ENCODE results near the gene GLT6D1.

The GLT6D1 gene

DNA sequence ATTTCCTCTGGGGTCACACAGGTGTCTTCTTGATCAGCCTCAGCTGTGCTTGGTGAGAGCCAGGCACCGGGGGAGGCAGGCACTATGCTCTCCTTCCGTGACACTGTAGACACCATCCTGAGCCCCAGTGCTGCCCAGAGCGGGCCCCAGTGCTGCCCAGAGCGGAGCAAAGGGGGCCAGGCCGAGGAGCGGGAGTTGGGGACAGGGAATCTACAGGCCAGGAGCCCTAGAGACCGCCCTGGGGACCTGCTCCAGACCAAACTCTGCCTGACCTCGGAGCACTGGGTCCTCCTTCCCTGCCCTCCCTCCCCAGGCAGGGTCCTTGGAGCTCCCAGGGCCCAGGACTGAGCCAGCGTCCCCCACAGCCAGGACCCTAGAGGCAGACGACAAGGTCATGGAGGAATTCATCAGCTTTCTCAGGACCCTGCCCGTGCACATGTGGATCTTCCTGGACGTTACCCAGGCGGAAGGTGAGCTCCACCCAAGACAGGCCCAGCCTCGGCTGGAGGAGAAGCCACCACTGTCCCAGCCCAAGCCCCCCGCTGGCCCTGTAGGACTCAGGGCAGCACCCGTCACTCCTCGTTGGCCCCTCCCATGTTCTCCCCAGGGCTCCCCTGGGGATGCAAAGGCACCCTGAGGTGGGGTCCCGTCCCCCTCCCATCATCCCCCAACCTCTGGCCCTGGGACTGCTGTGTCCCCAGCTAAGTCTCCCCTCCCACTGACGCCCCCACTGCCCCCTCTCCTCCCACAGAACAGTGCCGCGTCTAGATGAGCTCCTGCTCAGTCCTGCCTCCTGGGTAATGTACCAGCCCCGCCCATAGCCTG lies 47.6 kb downstream of the GLT6D1 start:
- H3K4me3 ChIP-seq (ENCODE audit: low read length) = no peak overlapping the region
- no peak for DNase-seq (ENCODE audit: low read depth, low spot score)

DNA sequence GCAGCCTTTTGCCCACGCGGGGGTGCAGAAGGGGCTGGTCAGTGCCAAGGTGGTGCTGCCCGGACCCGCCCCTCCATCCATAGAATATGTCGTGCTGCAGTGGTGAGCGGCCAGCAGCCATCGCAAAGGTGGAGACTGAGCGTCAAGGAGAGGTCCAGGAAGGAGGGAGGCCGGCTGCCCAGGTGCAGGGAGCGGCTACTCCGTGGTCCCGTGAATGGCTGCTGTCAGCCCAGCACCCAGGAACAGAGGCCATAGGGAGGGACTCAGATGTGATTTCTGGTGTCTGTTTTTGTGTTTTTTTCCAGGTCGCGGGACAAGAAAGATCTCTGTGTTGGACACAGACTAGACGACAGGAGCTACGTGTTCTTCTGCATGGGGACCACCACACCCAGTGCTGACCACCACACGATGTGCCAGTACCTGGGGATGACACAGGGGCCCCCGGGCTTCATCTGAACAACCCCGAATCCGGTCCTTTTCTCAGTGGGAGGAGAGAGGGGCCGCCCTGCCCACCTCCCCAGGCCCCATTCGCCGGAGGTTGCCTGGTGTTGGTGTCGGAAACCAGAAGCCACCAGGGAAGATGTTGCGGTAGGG lies 48.8 kb downstream of the GLT6D1 start:
- H3K4me3 ChIP-seq (ENCODE audit: low read length) = no peak overlapping the region
- no peak for DNase-seq (ENCODE audit: low read depth, low spot score)

DNA sequence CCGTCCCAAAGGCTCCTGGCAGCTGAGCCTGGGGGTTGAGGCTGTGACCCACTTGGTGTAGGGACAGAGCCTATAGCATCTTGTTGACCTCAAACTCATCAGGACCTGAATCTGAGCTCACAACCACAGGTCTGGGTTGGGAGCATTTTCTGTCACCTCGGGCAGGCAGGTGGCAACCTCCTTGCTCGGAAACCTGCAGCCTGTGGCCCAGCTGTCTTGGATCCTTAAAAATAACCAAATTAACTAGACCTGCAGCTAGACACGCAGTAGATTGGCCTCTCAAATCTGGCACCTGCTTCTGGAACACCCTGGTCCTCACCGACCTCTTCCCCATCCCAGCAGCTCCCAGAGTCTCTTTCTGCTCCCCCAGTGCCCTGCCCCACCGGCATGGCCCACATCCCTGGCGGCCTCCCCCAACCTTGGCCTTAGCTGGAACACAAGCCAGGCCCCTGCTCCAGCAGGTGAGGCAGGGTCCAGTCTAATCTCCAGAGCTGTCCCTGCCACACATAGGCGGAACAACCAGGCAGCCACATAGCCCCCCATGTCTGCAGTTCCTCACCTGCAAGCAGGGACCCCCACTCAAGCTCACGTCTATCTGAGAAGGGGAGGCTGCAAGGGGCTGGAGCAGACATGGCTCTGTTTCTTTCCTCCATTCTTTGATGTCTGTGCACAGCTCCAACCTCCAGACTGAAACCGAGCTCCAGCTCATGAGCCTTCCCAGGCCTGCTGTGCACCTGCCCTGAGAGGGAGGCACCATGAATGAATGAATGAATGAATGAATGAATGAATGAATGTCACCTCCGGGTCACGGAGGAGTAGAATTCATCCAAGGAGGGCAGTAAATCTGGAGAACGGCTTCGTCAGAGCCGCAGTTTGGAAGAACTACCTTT lies 49.5 kb downstream of the GLT6D1 start:
- no peak overlapping the region for H3K4me3 ChIP-seq (ENCODE audit: low read length)
- no peak for DNase-seq (ENCODE audit: low read depth, low spot score)

DNA sequence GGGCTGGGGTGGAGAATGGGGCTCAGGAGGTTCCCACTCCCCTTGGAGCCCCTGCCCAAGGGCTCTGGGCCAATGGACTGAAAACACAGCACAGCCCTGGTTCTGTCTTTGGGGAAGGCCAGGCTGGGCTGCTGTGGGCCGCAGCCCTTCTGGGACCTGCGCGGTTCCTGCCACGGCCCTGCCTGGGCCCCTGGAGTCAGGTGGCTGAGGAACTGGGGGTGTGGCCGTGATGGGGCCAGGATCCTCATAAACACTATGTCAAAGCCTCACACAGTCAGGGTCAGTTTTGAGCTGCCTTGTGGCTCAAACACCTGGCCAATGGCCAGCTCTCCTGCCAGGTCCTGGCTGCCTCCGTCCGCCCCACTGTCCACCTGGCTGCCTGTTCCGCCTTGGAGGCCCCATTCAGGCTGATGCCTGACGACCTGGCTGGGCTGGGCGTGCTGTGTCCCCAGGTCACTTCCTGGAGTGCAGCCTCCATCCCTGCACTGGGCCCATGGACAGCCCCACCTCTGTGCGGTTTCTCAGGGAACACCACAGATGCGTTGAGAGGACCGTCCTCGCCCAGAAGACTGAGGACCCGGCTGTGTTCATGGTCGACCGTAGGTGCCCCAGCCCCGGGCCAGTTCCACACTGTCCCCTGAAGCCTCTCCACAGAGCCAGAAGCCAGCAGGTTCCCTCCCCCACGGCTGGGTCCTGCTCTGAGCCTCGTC lies 50.3 kb downstream of the GLT6D1 start:
- DNase-seq (ENCODE audit: low read depth, low spot score) = no peak
- no peak overlapping the region for H3K4me3 ChIP-seq (ENCODE audit: low read length)

DNA sequence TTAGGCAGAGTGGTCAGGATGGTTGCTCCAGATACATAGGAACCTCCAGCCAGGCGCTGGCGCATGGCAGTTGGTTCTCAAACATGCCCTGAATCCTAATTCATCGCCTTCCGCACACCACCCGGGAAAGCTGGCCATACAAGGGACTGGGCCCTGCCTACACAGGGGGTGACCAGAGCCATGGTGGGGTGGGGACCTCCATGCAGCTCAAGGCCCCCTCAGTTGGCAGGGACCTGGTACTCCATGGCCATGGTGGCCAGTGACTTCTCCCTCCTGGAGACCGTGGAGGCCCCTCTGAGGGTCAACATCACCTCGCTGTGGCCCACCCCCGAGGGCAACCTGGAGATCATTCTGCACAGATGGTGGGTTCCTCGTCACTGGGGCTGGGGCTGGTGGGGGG lies 51.0 kb downstream of the GLT6D1 start:
- DNase-seq (ENCODE audit: low read depth, low spot score) = no peak
- no peak overlapping the region for H3K4me3 ChIP-seq (ENCODE audit: low read length)

DNA sequence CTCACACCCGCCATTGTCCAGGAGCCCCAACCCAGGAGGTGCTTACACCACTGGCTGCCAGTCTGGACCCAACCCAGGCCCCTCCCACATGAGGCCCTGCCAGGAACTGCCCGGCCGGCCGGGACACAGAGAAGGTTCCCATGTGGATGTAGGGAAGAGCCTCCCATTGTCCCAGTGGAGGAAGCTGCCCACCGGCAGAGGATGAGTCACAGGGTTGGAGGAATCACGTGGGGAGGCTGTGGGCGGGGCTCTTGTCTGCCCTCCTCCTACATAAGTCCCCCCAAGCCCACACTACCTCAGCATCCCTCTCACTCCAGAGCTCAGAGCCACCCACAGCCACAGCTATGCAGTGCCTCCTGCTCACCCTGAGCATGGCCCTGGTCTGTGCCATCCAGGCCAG lies 51.7 kb downstream of the GLT6D1 start:
- no peak overlapping the region for H3K4me3 ChIP-seq (ENCODE audit: low read length)
- DNase-seq (ENCODE audit: low read depth, low spot score) = no peak

DNA sequence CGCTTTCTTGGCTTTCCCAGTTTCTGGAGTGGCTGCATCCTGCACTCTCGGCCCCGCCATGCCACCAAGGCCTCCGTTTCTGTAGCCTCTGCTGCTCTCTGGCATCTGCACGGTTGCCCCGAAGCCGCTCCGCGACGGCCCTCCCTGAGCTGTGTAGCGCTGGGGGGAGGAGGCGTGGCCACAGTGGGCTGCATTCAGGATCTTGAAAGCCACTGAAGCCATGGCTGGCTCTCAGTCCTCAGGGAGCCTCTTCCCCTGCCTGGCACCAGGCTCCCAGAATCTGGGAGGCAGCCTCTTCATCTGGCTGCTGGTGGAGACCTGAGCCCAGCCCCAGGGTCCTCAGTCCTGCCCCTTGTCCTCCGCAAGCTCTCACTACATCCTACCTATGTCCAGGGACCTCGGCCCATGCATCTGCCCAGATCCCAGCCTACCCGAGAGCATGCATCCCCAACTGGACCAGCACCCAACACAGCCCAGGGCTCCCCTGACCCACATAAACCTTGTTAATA lies 52.7 kb downstream of the GLT6D1 start:
- no peak overlapping the region for H3K4me3 ChIP-seq (ENCODE audit: low read length)
- DNase-seq (ENCODE audit: low read depth, low spot score) = no peak

DNA sequence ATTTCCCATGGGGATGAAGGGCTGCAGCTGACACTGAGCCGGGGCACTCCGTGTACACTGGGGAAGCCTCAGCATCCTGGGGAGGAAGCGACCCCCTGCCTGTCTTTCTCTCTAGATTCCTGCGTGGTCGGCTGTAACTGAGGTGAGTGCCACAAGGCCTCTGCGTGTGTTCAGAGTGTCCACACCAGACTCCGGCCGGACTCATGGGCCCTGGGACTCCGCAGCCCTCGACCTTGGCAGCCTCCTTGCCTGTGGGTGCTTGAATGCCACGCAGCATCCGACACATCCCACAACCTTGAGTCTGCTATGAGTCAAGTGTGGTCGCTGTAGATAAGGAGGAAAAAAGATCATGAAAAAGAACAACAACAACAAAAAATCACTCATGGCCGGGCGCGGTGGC lies 54.4 kb downstream of the GLT6D1 start:
- H3K4me3 ChIP-seq (ENCODE audit: low read length) = no peak overlapping the region
- no peak for DNase-seq (ENCODE audit: low read depth, low spot score)

DNA sequence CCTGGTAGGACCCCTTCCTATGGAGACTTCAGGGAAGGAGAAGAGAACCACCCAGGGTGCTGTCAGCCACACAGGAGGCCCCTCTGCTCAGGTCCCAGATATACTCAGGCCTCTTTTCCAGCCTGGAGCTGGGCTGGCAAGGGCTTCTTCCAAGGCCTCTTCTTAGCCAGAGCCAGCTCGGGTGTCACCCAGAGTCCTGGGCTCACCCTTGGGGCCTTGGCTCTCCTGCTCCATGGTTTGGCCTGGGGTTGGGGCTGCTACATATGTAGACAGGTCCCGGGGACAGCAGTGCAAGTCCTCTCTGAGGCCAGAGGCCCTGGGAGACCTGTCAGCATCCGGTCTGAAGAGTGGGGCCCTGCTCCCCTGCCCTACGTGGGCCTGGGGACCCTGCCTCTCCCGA lies 55.0 kb downstream of the GLT6D1 start:
- no peak for DNase-seq (ENCODE audit: low read depth, low spot score)
- H3K4me3 ChIP-seq (ENCODE audit: low read length) = no peak overlapping the region

DNA sequence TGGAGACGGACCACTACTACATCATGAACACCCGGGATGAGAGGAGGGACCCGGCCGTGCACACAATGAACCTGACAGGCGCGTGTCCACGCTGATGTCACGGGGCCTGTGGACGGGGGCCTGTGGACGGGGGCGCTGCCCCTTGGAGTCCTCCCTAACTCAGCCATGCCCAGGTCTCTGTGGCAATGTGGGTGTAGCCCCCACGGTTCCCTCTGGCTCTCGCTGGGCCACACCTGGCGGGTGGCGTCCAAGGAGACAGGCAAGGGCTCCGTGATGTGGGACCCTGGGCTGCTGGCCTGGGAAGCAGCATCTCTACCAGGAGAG lies 55.7 kb downstream of the GLT6D1 start:
- no peak for DNase-seq (ENCODE audit: low read depth, low spot score)
- H3K4me3 ChIP-seq (ENCODE audit: low read length) = no peak overlapping the region

DNA sequence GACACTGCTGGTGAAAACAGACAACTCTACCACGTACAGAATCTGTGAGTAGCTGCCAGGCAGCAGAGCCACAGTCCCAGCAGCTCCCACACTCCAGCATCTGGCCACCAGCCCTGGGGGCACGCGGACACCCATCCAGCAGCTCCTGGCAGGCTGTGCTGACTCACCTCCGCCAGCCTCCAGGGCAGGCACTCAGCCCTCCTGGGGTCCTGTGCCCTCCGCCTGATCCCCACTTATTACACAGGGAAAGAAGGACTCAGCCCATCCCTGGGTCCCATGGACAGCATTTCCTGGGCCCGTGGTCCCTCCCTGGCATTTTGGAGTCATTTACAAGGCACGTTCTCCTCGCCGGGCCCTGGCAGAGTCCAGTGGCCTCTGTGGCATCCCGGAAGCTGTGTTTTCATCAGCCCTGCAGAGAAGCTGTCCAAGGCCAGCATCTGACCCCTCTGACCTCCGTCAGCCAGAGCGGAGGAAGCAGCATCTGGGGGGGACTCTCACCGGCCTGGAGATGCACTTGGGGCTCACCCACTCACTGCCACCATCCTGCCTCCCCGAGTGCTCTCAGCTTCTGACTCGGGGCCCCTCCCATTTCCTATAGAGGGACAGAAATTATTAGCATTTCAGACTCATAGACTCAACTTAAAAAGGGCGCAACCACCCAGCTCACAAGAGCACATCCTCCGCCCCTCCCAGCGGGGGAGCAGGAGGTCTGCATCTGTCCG lies 56.2 kb downstream of the GLT6D1 start:
- no peak overlapping the region for H3K4me3 ChIP-seq (ENCODE audit: low read length)

DNA sequence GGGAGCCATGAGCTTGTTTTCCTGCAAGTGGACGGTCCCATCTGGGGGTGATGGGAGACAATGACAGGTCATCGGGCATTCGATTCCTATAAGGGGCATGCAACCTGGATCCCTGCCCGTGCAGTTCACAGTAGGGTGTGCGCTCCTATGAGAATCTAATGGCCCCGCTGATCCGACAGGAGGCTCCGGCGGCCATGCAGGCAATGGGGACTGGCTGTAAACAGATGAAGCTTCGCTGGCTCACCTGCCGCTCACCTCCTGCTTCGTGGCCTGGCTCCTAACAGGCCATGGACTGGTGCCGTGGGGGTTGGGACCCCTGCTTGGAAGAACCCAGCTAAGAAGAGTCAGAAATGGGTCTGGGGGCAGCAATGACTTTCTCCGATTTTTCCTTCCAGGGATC lies 56.8 kb downstream of the GLT6D1 start:
- DNase-seq (ENCODE audit: low read depth, low spot score) = no peak
- H3K4me3 ChIP-seq (ENCODE audit: low read length) = no peak overlapping the region

More for the DNA sequence above, 56.2 kb downstream of the GLT6D1 start:
- no peak for DNase-seq (ENCODE audit: low read depth, low spot score)

DNA sequence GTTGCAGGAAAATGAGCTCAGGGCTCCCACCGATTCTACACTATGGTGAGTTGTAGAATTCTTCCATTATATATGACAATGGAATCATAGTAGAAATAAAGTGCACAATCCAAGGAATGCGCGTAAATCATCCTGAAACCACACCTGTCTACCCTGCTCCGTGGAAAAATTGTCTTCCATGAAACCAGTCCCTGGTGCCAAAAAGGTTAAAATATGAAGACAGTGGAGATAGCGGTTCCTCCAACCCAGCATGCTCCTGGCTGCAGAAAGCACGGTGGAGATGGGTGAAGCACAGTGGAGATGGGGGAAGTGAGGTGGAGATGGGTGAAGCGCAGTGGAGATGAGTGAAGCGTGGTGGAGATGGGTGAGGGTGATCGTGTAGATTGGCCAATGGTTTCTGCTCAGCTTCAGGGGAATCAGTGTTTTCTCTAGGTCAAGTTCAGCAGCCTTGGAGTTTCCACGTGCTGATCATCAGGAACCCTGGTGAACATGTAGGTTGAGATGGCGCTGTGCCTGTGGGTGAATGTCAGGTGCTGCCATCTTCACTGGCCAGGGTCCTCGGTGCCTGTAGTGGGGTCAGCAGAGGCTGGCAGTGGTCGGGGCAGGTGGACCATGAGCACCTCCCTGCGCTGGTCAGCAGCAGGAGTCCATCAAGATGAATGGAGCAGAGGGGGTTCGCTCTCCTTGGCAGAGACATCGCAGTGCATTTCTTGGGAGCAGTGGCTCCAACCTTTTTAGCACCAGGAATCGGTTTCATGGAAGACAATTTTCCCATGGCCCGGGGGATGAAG lies 57.5 kb downstream of the GLT6D1 start:
- H3K4me3 ChIP-seq (ENCODE audit: low read length) = no peak overlapping the region
- DNase-seq (ENCODE audit: low read depth, low spot score) = no peak

DNA sequence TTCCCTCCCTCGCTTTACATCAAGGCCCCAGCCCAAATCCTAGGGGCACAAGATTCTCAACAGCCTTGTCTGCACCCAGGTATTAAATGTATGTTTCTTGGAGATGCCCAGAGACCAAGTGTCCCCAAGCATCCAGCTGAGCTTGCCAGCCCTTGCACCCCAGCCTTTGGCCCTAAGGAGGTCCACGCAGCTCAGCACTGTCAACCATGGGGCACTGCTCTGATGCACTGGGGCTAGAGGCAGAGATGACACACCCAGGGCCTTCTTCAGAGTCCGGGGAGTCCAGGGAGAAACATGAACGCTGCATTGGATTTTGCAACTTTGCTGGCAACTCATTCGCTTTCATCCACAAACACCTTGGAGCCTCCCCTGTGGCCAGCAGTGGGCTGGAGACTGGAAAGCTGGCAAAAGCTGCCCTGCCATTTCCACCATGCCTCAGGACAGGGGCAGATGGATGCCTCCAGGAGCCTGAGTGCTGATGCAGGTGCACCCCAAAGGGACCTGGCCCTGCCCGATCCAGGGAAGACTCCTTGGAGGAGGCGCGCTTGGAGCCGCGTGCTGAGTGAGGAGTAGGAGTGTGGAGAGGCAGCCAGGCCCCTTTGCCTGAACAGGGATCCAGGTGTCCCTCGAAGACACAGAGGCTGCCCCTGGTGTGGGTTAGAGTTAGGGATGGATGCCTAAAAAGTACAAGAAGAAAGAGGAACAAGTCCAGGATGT lies 58.5 kb downstream of the GLT6D1 start:
- DNase-seq (ENCODE audit: low read depth, low spot score) = no peak
- H3K4me3 ChIP-seq (ENCODE audit: low read length) = no peak overlapping the region

DNA sequence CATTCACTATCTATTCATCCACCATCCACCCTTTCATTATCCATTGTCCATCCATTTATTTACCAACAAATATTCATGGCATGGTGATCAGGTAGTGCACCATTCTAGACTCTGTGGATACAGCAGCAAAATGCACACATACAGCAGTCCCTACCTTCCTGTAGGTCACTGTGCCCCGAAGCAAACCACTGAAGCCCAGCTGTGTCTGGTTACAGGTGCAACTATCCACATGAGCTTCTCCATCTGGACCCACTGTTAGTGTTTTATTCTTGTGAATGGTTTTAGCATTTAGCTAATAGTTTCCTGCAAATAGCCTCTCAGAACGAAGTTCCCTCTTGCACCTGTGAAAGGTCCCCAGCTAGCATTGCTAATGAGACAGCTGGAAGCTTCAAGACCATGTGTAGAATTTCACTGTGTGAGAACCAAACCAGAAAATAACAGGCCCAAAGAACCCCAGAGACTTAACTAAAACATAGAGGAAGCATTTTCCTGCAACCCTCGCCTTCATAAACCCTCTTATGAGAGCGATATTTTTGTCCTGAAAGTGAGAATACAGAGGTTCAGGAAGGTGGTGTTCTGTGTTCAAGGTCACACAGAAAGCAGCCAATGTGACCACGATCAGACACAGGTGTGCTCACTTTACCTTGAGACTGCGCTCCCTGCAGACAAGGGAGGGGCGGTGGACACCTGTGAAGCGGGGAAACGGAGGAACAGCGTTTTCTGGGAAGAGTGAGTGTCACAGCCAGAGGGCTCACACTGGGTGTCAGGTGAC lies 59.3 kb downstream of the GLT6D1 start:
- H3K4me3 ChIP-seq (ENCODE audit: low read length) = no peak overlapping the region
- no peak for DNase-seq (ENCODE audit: low read depth, low spot score)

DNA sequence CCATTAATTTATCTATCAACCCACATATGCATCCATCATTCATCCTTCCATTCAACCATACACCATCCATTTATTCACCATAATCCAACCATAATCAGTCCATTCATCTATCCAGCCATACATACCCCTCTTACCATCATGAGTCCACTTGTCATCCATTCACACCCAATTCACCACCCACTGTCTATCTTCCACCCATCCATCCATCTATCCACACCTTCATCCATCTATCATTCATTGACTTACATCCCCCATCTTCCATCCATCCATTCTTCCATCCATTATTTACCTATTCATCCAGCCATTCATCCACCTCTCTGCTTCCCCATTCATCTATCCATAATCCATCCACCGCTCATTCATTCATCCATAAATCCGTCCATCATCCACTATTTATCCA lies 60.0 kb downstream of the GLT6D1 start:
- no peak for DNase-seq (ENCODE audit: low read depth, low spot score)
- no peak overlapping the region for H3K4me3 ChIP-seq (ENCODE audit: low read length)

DNA sequence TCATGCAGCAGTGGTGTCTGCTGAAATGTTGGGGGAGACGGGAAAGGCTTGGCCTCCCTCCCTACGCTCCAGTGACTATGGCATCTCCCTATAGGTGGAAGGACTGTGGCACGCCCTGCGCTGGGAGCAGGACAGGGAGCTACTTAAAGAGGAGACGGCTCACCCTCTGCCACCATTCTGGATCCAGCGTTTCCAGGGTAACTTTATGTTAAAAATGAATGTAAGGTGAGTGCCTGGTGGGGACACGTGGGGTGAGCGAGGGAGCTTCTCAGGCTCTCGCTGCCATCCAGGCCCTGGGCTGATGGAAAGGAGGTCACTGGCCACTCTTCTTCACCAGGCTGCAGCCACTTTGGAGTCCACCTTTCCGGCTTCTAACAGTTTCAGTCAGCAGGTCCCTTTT lies 62.1 kb downstream of the GLT6D1 start:
- no peak for DNase-seq (ENCODE audit: low read depth, low spot score)
- no peak overlapping the region for H3K4me3 ChIP-seq (ENCODE audit: low read length)

All from Jurkat, Clone E6-1 (cell line).